CD14-positive monocyte (primary cell): ENCODE data around the gene PARS2. TPM values are rescaled to one million over a fixed set of nuclear protein-coding genes. Genes with fewer than 3 reads are reported as not detected.
A peak's percentile ranks its signal among the peaks of the same experiment; 100 is the strongest.
"Not testable (repeated sequence)": the region's sequence is repeated elsewhere in the genome, so short reads cannot be mapped to it uniquely, and the experiment has no call there.

ENCODE experiments used
- DNase-seq, 3 donors: peaks; one replicate each; pipeline ENCODE4 v3.0.0-alpha.2; 2011 to 2022
- H2AFZ ChIP-seq: 2 replicates; pipeline ENCODE4 v1.6.0; 2012; ENCODE audit warnings: mild to moderate bottlenecking, low read depth, low read length, inconsistent platforms; ENCODE audit not compliant: insufficient read depth, poor library complexity, severe bottlenecking
- H3K27ac ChIP-seq, 2 donors: 1 replicate in 1 of 2; 2 replicates in 1 of 2; pipeline ENCODE4 v1.5.1; 2012 to 2013; ENCODE audit warnings: low read length in 2 of 2, control low read depth in 1 of 2, inconsistent platforms in 1 of 2, low read depth in 1 of 2, mild to moderate bottlenecking in 1 of 2
- H3K27me3 ChIP-seq, 2 donors: one replicate each; pipeline versions ENCODE4 v1.6.0 to v1.6.1; 2011 to 2013; ENCODE audit warnings: low read length in 2 of 2; ENCODE audit not compliant: control insufficient read depth in 2 of 2, insufficient read depth in 2 of 2
- H3K36me3 ChIP-seq, 2 donors: replicated peaks in 1 of 2; 1 replicate in 1 of 2; 2 replicates in 1 of 2; pipeline versions ENCODE4 v1.5.1 to v1.6.1; 2012 to 2013; ENCODE audit warnings: low read length in 2 of 2, control low read depth in 1 of 2, inconsistent platforms in 1 of 2, mild to moderate bottlenecking in 1 of 2; ENCODE audit not compliant: insufficient read depth in 2 of 2, control insufficient read depth in 1 of 2
- H3K4me1 ChIP-seq, 2 donors: 1 replicate in 1 of 2; 2 replicates in 1 of 2; pipeline versions ENCODE4 v1.5.1 to v1.6.1; 2012 to 2013; ENCODE audit warnings: low read length in 2 of 2, control low read depth in 1 of 2, inconsistent platforms in 1 of 2, mild to moderate bottlenecking in 1 of 2, moderate library complexity in 1 of 2; ENCODE audit not compliant: insufficient read depth in 2 of 2, control insufficient read depth in 1 of 2
- H3K4me2 ChIP-seq: replicated peaks from 2 replicates; pipeline ENCODE3; 2012; ENCODE audit warnings: low read length, moderate library complexity, mild to moderate bottlenecking; ENCODE audit not compliant: poor library complexity, severe bottlenecking; ENCODE audit errors: extremely low read depth
- H3K4me3 ChIP-seq, 3 experiments: fragments of 200-600 bp in 1 of 3; sonication (generic) in 1 of 3; replicated peaks in 1 of 3; 1 replicate in 2 of 3; 2 replicates in 1 of 3; pipeline ENCODE4 v1.5.1; 2011 to 2013; ENCODE audit warnings: low read length in 3 of 3, mild to moderate bottlenecking in 3 of 3, control low read depth in 2 of 3, low read depth in 2 of 3, inconsistent platforms in 1 of 3, moderate library complexity in 1 of 3
- H3K79me2 ChIP-seq: 2 replicates; pipeline ENCODE4 v1.6.0; 2012; ENCODE audit warnings: mild to moderate bottlenecking, control low read depth, inconsistent platforms, low read length, moderate library complexity; ENCODE audit not compliant: insufficient read depth
- H3K9ac ChIP-seq: 2 replicates; pipeline ENCODE4 v1.6.0; 2017; ENCODE audit warnings: low read length, mild to moderate bottlenecking; ENCODE audit not compliant: insufficient read depth, poor library complexity, severe bottlenecking
- H3K9me3 ChIP-seq, 2 donors: replicated peaks in 1 of 2; 1 replicate in 1 of 2; 2 replicates in 1 of 2; pipeline versions ENCODE4 v1.5.1 to v1.6.1; 2012 to 2013; ENCODE audit warnings: low read length in 2 of 2, control low read depth in 1 of 2; ENCODE audit not compliant: control insufficient read depth in 1 of 2, insufficient read depth in 1 of 2
- H4K20me1 ChIP-seq: 2 replicates; pipeline ENCODE4 v1.6.0; 2012; ENCODE audit warnings: mild to moderate bottlenecking, low read length, control low read depth, moderate library complexity; ENCODE audit not compliant: insufficient read depth
- H3K27ac Mint-ChIP-seq, 7 donors: one replicate each; pipeline ENCODE4 v1.8.0; 2020; ENCODE audit warnings: mild to moderate bottlenecking in 7 of 7, mixed read lengths in 7 of 7, moderate library complexity in 6 of 7, inconsistent platforms in 2 of 7
- H3K27me3 Mint-ChIP-seq, 3 donors: one replicate each; pipeline ENCODE4 v1.8.0; 2021 to 2022; ENCODE audit warnings: low read depth in 3 of 3, mild to moderate bottlenecking in 3 of 3, mixed read lengths in 3 of 3, moderate library complexity in 3 of 3, inconsistent platforms in 1 of 3
- H3K36me3 Mint-ChIP-seq, 2 donors: one replicate each; pipeline ENCODE4 v1.8.0; 2020; ENCODE audit warnings: mixed read lengths in 2 of 2, inconsistent platforms in 1 of 2, mild to moderate bottlenecking in 1 of 2
- H3K4me1 Mint-ChIP-seq: one replicate; pipeline ENCODE4 v1.8.0; 2020; ENCODE audit warnings: mild to moderate bottlenecking, mixed read lengths
- H3K4me3 Mint-ChIP-seq, 2 donors: one replicate each; pipeline ENCODE4 v1.8.0; 2020; ENCODE audit warnings: mild to moderate bottlenecking in 2 of 2, mixed read lengths in 2 of 2, moderate library complexity in 1 of 2
- H3K9me3 Mint-ChIP-seq, 7 donors: one replicate each; pipeline ENCODE4 v1.8.0; 2020 to 2022; ENCODE audit warnings: mixed read lengths in 7 of 7, mild to moderate bottlenecking in 6 of 7, moderate library complexity in 6 of 7, inconsistent platforms in 2 of 7
- WGBS: methylation state at CpG from one replicate; pipeline ENCODE4 v1.1.5; 2013; ENCODE audit warnings: missing lambda C conversion rate; ENCODE audit not compliant: insufficient coverage; 5-methylcytosine and 5-hydroxymethylcytosine counted together
- intact Hi-C, 2 donors: fragments of 100-400 bp; cut with micrococcal nuclease; formaldehyde crosslinking; loops; one replicate each; pipeline versions ENCODE4 v1.15.0 to v1.15.1; 2023
- polyA plus RNA-seq, 3 donors: library from polyadenylated mRNA; depleted of rRNA in 1 of 3; unstranded in 2 of 3; stranded (reverse) in 1 of 3; fragments of 300-500 nt in 2 of 3; fragments of >200 nt in 1 of 3; fragmentation: Illumina TruSeq in 2 of 3; gene quantifications; 1 replicate in 2 of 3; 2 replicates in 1 of 3; pipeline ENCODE4 v1.2.3, GENCODE V29; 2012 to 2021
- TF ChIP-seq, protein P1 (sequence below): fragments of 200-600 bp; IDR thresholded peaks from one replicate; pipeline ENCODE4 v1.8.0; 2022; ENCODE audit warnings: antibody characterized with exemption, mild to moderate bottlenecking

Gene PARS2
- polyA plus RNA-seq, 3 donors: 0.73 to 1.2 (median 0.92) TPM

- no peak overlapping the region for H3K4me3 ChIP-seq
- no peaks in the 10 kb centered on the region for H3K79me2 ChIP-seq
- TF ChIP-seq, protein P1, sequence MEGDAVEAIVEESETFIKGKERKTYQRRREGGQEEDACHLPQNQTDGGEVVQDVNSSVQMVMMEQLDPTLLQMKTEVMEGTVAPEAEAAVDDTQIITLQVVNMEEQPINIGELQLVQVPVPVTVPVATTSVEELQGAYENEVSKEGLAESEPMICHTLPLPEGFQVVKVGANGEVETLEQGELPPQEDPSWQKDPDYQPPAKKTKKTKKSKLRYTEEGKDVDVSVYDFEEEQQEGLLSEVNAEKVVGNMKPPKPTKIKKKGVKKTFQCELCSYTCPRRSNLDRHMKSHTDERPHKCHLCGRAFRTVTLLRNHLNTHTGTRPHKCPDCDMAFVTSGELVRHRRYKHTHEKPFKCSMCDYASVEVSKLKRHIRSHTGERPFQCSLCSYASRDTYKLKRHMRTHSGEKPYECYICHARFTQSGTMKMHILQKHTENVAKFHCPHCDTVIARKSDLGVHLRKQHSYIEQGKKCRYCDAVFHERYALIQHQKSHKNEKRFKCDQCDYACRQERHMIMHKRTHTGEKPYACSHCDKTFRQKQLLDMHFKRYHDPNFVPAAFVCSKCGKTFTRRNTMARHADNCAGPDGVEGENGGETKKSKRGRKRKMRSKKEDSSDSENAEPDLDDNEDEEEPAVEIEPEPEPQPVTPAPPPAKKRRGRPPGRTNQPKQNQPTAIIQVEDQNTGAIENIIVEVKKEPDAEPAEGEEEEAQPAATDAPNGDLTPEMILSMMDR: no peak
- H3K27ac Mint-ChIP-seq: no peak overlapping the region
- H4K20me1 ChIP-seq: no peaks in the 10 kb centered on the region
- no peaks in the 10 kb centered on the region for H3K36me3 ChIP-seq
- no peaks in the 10 kb centered on the region for H3K36me3 Mint-ChIP-seq
- intact Hi-C loops: no loop called here
- no peaks in the 10 kb centered on the region for H3K27me3 ChIP-seq
- no peak overlapping the region for H3K4me3 Mint-ChIP-seq
- no peak overlapping the region for H3K9ac ChIP-seq
- H3K4me2 ChIP-seq: no peak overlapping the region
- H3K9me3 Mint-ChIP-seq: peaks cover 0 to 3% (median 0%) of the 10 kb centered on the region in 7 donors
- H3K4me1 ChIP-seq: no peaks in the 10 kb centered on the region
- H3K27me3 Mint-ChIP-seq: peaks cover 0 to 5% (median 2%) of the 10 kb centered on the region in 3 donors
- no peaks in the 10 kb centered on the region for H3K4me1 Mint-ChIP-seq
- no peak overlapping the region for H3K27ac ChIP-seq
- DNase-seq: no peak
- 78% methylated on average over 3 of the region's 4 CpGs for WGBS
- H2AFZ ChIP-seq: no peak overlapping the region
- H3K9me3 ChIP-seq: no peaks in the 10 kb centered on the region
Observed at GRCh38 chr1:54777431-54777830, 13.1 kb upstream of the PARS2 start.

DNA sequence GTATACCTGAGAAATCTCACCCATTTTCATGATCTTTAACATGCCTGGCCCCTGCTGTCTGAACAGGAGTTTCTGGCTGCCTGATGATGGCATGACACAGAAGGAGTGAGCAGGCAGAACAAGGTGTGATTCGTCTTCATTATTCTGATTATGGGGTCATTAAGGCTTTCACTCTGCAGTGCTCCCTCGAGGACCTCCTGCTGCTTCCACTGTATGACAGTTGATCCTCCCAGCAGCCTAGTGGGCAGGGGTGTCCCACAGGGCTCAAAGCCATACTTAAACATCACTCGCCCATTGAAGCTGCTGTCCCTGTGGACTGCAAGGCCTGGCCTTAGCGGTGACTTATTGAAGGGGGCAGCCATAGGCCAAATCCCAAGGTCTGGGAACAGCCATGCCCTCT lies 12.7 kb upstream of the PARS2 start:
- DNase-seq: no peak
- H3K9ac ChIP-seq: no peak overlapping the region
- H3K27ac ChIP-seq: no peak overlapping the region
- no peaks in the 10 kb centered on the region for H3K9me3 ChIP-seq
- no peaks in the 10 kb centered on the region for H3K4me1 ChIP-seq
- Mint-ChIP-seq H3K36me3 (no peaks in the 10 kb centered on the region), H3K4me3 (no peak overlapping the region), H3K4me1 (no peaks in the 10 kb centered on the region), H3K27ac (no peak overlapping the region), H3K27me3 (peaks cover 0 to 2% (median 2%) of the 10 kb centered on the region in 3 donors), H3K9me3 (peaks cover 0 to 3% (median 0%) of the 10 kb centered on the region in 7 donors)
- no peak overlapping the region for H3K4me3 ChIP-seq
- H3K36me3 ChIP-seq: no peaks in the 10 kb centered on the region
- intact Hi-C loops: no loop called here
- H4K20me1 ChIP-seq: no peaks in the 10 kb centered on the region
- no peaks in the 10 kb centered on the region for H3K27me3 ChIP-seq
- 92% methylated on average over 4 of the region's 4 CpGs for WGBS
- TF ChIP-seq, protein P1: no peak
- H3K79me2 ChIP-seq: no peaks in the 10 kb centered on the region
- no peak overlapping the region for H2AFZ ChIP-seq
- no peak overlapping the region for H3K4me2 ChIP-seq

- H3K27me3 ChIP-seq, H3K36me3 Mint-ChIP-seq, H3K9ac ChIP-seq, intact Hi-C loops, H3K79me2 ChIP-seq, H3K36me3 ChIP-seq, H3K9me3 ChIP-seq, H3K4me1 ChIP-seq, H3K9me3 Mint-ChIP-seq, H3K4me3 ChIP-seq, H3K27me3 Mint-ChIP-seq, H4K20me1 ChIP-seq, H2AFZ ChIP-seq, H3K27ac Mint-ChIP-seq, H3K4me1 Mint-ChIP-seq, H3K4me2 ChIP-seq, DNase-seq, H3K27ac ChIP-seq: not testable (repeated sequence)
- WGBS: 81% methylated on average over 3 of the region's 16 CpGs
- peak overlapping the region in 1 of 2 donors; percentile 27 for H3K4me3 Mint-ChIP-seq
Observed at GRCh38 chr1:54775828-54776721, 11.8 kb upstream of the PARS2 start.
